Left forelimb (tissue), 1 donor: ENCODE results near the gene AURKAIP1.
"Not testable (repeated sequence)": the region's sequence is repeated elsewhere in the genome, so short reads cannot be mapped to it uniquely, and the experiment has no call there.

Source experiments
- DNase-seq: peaks from one replicate; pipeline ENCODE4 v3.0.0-alpha.2; 2018; ENCODE audit warnings: low spot score

AURKAIP1 gene

DNA sequence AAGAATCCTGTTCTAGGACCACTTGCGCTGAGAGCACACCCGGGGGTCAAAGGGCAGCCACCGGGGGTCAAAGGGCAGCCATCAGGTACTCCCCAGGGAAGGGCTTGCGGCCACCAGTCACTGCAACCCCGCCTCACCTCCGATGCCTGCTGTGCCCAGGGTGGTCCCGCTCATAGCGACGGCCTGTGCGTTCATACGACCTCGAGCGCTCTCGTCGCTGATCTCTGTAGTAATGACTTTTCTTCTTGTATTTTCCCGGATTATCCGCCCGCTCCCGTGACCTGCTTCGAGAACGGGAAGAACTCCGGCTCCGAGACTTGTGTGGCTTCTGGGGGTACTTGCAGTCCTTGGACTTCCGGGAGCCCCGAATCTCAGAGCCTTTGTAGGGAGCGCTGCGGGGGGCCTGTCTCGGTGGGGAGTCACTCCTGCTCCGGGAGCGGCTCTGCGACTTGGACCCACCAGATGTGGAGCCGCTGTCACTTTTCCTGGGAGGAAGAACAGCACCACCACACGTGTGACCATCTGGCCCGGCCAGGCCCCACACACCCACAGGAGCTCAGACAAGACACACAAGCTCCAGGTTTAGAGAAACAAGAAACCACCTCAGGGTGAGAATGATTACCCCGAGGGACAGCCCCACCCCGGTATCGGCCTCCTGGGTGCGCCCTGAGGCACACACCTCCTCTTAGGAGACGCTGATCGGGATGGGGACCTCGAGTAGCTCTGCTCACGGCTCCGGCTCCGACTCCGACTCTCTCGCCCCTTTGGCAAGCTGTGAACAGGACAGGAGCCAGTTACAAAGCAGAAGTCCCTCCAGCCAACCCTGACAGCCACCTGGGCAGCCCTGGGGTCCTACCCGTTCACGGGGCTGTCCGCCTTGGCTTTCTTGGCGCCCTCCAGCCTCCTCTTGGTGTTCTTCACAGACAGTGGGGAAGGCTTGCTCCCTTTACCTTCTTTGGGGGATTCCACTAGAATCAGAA, 12.4 kb upstream of the AURKAIP1 start:
- DNase-seq: no peak

DNA sequence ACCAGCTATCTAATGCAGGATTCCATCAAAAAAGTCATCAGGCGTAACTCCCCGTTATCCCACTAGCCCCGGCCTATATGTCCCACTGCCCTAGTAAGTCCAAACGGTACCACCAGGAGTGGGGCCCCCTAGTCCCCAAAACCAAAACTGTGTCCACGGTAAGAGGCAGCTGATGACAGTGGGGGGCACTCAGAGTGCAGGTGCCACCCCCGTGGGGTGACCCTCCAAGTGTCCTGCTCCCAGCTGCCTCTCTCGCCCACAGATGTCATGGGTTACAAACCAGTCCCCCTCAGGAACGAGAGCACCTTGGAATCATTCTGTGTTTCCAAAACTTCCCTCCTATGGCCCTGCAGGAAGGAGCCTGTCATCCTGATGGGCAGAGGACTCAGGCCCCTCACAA, 10.9 kb upstream of the AURKAIP1 start:
- DNase-seq: no peak

DNA sequence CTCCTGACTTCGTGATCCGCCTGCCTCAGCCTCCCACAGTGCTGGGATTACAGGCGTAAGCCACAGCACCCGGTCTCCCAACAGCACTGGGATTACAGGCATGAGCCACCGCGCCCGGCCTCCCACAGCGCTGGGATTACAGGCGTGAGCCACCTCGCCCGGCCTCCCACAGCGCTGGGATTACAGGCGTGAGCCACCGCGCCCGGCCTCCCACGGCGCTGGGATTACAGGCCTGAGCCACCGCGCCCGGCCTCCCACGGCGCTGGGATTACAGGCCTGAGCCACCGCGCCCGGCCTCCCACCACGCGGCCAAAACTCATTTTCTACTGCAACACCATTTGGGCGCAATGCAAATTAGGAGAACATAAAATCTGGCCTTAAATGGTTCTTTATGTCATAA, 10.3 kb upstream of the AURKAIP1 start:
- DNase-seq: not testable (repeated sequence)

DNA sequence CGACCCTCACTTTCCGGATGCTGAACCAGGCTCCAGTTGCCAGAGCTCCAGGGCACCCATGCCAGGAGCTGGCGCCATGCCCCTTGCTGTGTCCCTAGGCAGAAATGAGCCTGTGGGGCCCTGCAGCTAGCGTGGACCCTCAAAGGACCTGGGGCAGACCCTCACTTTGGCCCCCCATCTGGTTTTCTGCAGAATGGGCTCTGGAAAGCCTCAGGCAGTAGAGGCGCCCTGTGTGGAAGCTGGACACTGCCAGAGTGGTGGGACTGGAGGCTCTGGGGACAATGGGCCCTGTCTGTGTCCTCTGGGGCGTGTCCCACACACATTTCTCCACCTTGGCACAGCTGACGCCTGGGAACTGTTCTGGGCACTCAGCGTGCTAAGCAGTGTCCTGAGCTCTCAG, 6.3 kb upstream of the AURKAIP1 start:
- DNase-seq: no peak

DNA sequence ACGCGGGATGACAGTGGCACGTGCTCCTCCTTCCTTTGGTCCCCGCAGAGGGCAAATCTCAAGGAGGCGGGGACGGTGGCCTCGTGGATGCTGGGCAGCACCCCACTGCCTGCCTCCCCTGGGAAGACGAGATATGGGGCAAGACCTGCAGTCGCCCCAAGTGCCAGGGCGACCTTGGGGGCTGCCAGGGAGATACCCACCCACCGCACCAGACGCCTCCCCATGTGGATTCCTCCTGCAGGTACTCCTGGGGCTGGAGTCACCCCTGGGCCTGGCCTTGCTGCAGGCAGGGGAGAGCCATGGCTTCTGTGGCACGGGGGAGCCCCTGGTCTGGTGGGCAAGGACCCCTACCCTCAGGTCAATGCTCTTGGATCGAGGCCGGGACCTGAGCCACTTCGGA, 5.9 kb upstream of the AURKAIP1 start:
- DNase-seq: no peak

DNA sequence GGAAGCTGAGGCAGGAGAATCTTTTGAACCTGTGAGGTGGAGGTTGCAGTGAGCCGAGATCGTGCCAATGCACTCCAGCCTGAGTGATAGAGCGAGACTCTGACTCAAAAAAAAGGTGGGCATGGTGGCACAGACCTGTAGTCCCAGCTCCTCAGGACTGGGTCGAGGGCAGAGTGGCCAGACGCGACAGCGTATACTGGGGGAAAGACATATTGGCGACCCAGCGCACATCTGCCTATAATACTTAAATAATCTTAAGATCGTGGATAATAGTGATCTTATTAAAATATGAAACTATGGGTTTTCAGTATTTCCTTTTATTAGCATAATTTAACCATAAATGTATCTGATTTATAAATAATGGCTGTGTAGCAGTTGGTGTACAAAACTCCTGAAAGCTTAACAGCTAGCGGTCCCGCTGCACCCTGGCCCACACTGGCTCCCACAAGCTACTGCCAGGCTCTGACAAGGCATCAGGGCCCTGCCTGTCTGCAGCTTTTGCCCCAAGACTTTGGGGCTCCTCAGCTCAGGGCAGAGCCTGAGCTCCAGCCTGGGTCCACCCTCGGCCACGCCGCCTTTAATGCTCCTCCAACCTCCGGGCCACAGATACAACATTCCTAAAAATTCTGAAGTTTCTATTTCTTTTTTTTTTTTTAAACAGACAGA, 2.7 kb upstream of the AURKAIP1 start:
- no peak for DNase-seq

DNA sequence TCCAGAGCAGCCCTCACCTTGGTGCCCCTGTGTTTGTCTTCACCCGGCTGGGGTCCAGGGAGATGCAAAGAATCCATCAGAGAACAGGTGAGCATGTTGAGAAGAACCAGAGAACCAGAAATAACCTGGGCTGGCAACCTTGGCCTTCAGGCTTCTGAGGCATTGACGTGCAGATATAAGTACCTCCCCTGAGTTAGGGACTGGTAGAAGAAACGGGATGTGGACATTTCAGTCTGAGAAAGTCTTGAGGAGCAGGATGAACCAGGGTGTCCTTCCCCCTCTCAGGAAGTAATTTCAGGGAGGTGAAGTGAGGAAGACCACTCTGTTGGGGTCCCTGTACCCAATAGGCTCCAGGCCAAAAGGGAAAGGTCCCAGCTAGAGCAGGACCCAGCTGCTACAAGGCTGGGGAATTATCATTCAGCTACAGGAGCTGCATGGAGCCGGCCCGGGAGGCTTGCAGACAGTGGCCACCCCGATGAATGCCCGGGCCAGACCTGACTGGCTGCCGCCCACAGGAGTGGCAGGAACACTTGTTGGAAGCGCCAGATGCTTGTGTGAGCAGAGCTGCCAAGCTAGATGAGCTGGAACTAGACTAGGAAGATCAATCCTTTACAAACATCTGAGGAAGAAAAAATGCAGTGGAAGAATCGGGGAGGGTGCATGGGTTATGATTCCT, 1.7 kb upstream of the AURKAIP1 start:
- DNase-seq: no peak

DNA sequence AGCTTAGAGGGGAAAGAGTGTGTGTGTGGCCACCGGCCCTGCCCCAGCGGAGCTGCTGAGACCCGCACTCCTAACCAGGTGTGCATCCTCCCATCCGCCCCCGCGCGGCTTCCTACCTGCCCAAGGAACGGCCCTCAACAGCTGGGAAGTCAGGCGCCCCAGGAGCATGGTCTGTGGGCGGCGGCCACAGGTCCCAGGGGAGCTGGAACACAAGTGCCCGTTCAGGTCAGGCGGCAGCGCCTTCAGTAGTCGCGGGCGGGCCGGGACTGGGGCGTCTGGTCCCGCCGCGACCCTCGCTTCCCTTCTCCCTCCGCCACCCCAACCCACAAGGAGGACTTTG, 448 bp downstream of the AURKAIP1 start:
- no peak for DNase-seq

DNA sequence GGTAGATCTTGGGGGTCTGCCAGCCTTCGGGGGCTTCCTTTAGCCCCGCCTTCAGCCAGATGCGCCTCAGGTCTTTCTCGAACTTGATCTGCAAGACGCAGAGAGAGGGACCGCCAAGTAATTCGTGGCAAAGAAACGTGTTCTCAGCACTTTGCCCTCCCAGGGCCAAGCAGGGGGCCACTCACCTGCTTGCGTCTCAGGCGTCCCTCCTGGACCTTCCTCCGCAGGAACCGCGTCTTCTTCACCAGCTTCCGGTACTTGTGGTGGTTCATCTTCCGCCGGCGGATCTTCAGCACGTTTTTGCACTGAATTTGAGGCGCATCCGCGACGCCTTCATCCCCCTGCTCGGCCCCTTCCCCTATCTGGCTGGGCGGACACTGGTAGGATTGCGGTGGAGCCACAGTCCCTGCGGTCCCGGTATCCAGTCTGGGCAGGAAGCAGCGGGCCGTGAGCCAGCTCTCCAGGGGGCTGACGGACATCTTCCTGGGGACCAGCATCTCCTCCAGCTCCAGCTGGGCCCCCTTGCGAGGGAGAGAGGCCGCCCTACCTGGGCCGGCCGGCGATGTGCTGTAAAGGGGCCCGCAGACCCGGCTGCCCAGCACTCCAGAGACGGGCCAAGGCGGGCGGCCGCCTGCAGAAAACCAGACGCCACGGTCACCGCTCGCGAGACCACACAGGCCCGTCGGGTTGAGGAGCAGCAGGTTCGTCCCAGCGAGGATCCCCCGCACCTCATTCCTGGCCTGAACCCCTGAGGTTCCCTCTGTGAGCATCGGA, 1.0 kb downstream of the AURKAIP1 start:
- no peak for DNase-seq

DNA sequence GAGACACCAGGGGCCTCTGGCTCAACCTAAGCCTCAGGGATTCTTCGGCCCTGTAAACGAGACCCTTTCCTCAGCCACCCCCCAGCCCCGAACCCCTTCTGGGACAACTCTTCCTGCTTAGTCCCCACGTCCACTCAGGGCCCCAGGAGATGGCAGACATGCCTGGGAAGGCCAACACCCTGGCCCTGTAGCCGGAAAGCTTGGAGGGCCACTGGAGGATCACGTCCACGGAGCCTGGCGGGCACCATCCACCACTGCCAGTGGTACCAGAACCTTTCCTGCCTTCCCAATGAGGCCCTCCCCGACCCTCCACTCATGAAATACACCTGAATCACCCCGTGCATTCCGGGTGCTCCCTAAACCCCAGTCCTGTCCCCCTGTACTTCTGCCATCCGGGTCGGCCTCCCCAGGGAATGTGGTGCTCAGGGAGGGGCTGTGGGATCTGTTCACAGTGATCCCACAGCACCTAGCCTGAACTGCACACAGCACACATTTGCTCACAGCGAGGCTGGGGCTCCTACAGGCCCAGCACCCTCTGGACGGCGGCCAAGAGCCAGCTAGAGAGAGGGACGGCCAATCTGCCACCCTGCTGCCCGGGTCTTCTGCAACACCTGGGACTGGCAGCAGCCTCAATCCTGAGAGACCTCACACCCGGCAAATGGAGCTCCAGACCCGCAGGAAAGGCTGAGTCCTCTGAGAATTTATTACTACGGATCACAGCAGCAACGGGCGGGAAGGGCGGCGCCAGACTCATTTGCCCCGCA, 1.8 kb downstream of the AURKAIP1 start:
- DNase-seq: no peak

DNA sequence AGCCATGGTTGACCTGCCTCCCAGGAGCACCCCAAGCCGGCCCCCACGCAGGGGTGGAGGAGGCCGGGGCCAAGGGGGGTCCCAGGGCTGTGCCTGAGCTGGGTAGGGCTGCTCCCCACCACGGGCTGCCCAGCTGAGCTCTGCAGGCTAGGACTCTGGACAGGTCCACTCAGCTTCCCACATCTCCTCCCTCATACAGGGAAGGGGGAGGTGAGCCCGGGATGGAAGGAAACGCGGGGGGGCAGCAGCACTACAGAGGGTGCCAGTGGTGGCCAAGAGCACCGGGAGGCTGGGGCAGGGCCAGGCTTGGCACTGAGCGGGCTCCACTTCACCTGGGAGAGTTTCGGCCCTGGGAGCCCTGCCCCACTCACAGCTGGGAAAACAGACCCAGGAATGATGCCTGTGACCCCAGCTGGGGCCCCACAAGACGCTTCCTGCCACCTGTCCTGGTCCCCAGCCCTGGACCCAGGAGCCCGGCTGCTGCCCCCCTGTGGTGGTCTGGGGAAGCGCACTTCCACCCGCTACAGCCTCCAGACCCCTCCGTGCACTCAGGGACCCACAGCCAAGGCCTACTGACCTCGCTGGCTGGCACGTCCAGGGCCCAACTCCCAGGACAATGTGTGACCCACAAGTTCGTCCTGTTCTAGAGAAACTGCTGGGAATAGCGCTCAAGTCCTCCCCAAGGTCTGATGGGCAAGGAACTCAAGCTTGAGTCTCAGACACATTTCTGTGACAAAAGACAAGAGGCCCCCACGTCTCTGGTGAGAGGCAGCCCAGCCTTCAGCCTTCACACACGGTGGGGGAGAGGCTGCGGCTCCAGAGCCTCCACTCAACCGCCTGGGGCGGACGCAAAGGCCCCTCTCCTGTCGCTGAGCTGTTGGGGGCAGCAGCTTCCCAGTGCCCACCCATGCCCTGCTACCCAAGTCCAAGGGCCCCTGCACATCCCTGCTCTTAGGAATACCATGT, 3.0 kb downstream of the AURKAIP1 start:
- DNase-seq: peak; percentile 85

DNA sequence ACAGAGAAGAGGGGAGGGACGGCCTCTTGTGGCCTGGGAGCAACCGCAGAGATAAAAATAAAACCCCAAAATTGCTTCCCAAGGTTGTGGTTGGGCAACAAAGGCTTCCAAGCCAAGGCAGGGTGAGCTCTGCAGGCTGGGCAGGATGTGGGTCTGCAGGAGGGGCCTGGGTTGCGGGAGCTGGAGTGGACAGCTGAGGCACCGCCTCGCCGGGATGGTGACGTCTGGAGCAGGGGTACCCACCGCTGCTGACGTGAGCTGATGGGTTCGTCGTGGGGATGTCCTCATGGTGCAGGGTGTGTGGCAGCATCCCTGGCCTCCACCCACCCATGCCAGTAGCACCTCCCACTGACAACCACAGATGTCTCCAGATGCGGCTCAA, 3.7 kb downstream of the AURKAIP1 start:
- no peak for DNase-seq

DNA sequence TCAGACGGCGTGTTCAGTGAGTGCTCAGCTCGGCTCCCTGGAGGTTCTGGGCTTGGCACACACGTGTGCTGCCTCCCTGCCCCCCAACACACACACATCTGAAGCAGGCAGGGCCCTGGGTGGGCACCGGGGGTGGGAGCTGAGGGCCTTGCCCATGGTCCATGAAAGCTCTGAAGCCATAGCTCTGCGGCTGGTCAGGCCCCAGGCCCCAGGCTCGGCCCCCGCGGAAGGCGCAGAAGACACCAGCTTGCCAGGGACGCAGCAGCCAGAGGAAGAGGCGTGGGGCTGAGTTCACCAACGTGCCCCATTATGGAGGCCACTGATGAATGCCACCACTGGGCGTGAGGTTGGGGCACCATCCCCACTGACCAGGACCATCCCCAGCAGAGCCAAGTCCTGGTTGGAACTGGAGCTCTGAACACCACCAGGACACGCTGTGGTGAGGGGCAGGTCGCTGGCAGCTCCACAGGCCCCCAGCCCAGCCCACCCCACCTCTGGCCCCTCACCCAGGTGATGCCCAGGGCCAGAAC, 4.2 kb downstream of the AURKAIP1 start:
- no peak for DNase-seq

DNA sequence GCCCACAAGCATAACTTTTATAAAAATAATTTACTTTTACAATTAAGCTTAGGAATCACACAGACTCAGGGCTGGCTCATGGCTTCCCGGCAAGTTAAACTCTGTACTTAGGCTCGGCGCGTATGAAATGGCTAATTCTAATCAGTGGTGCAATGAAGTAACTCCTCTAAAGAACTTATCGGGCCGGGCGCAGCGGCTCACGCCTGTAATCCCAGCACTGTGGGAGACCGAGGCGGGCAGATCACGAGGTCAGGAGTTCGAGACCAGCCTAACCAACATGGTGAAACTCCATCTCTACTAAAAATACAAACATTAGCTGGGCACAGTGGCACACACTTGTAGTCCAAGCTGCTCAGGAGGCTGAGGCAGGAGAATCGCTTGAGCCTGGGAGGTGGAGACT, 4.9 kb downstream of the AURKAIP1 start:
- DNase-seq: not testable (repeated sequence)

DNA sequence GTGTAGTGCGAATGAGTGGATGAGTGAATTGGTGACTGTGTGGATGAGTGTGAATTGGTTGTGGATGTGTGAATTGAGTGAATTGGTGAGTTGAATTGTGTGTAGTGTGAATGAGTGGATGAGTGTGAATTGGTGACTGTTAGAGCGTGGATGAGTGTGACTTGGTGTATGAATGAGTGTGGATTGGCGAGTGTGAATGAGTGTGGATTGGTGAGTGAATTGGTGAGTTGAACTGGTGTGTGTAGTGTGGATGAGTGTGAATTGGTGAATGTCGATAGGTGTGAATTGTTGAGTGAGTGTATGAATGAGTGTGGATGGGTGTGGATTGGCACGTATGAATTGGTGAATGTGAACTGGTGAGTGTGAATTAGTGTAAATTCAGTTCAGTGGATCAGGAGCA, 7.7 kb downstream of the AURKAIP1 start:
- no peak for DNase-seq

DNA sequence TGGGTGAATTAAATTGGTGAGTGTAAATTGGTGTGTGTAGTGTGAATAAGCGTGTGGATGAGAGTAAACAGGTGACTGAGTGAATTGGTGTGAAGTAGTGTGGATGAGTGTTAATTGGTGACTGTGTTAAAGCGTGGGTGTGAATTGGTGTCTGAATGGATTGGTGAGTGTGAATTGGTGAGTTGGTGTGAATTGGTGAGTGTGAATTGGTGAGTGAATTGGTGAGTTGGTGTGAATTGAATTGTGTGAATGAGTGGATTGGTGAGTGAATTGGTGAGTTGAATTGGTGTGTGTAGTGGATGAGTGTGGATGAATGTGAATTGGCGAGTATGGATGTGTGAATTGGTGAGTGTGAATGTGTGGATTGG, 8.3 kb downstream of the AURKAIP1 start:
- no peak for DNase-seq

DNA sequence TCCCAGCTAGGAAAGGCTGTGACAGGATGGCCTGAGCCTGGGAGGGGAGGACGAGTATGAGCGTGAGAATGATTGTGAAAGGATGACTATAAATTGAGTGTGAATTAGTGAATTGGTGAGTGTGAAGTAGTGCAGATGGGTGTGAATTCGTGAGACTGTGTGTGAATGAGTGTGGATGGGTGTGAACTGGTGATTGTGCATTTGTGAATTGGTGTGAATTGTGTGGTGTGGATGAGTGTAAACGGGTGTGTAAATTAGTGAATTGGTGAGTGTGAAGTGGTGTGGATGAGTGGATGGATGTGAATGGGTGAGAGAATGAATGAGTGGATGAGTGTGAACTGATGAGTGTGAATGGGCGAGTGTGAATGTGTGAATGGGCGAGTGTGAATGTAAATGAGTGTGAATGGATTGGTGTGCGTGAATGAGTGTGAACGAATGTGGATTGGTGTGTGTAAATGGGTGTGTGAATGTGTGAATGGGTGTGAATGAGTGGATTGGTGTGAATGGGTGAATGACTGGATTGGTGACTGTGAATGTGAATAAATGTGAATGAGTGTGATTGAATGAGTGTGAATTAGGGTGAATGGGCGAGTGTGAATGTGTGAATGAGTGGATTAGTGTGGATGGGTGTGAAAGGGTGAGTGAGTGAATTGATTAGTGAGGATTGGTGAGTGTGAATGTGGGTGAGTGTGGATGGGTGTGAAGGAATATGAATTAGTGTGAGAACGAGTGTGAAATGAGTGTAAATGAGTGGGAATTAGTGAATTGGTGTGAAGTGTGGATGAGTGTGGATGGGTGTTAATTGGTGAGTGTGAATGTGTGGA, 8.9 kb downstream of the AURKAIP1 start:
- no peak for DNase-seq

DNA sequence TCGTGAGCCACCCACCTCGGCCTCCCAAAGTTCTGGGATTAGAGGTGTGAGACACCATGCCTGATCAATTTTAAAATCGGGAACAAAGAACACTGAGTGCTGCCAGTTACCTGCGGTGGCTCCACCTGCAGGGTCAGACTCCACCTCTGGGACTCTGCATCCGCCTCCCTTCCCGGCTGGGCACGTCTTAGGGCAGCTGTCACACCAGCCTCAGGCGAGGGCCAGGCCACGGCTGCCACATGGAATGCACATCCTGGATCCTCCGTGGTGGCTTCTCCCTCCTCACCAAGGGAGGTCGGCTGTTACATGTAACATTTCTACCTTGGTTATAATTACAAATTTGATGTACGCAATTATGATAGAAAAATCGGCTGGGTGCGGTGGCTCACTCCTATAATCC, 10.7 kb downstream of the AURKAIP1 start:
- DNase-seq: no peak

DNA sequence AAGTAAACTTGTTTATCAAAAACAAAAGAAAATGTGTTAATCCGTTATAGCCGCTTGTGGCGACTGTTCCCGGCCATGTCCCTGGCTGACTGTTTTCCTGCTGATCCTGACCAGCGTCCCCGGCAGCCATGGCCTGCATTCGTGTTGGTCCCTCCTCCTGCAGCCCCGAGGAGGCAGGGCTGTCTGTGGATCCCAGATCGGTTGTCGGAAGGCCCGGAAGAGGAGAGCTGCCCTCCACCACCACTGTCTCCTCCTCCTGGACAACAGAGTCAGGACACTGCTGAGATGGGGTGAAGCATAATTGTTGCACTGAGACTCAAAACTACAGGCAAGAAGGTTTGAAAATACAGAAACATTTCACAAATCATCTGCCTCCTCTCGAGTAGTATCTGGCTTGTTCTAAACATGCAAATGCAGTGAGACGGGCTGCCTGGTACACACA, 13.0 kb downstream of the AURKAIP1 start:
- DNase-seq: no peak
